IPS DF 4.7 (cell line): ENCODE data around the gene SLC38A1.
"Not testable (repeated sequence)": the region's sequence is repeated elsewhere in the genome, so short reads cannot be mapped to it uniquely, and the experiment has no call there.

Experiments used
- DNase-seq: peaks from one replicate; pipeline ENCODE4 v3.0.0-alpha.2; 2013; ENCODE audit warnings: low spot score; ENCODE audit errors: extremely low read depth

SLC38A1 gene

DNA sequence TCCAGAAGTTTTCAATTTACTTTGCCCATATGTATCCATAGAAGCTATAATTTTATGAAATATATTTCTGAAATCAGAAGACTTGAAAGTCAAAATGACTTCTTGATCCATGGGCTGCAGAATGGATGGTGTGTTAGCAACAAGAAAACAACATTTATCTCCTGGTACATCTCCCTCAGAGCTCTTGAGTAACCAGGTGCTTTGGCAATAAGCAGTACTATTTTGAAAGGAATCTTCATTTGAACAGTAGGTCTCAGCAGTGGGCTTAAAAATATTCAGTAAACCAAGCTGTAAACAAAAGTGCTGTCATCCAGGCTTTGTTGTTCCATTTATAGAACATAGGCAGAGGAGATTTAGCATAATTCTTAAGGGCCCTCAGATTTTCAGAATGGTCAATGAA lies 100.4 kb downstream of the SLC38A1 start:
- no peak for DNase-seq

DNA sequence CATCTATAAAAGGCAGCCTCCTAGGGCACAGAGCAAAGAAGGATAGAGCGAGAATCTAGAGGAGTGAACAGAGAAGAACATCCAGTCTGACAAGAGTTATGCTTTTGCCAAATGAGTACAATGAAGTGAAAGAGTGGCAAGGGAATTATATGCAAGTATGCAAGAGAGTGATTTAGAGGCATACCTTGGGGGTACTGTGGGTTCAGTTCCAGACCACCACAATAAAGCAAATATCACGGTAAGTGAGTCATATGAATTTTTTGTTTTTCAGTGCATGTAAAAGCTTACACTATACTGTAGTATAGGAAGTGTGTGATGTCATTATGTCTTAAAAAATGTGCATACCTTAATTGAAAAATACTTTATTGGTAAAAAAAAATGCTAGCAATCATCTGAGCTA lies 101.4 kb downstream of the SLC38A1 start:
- DNase-seq: no peak

DNA sequence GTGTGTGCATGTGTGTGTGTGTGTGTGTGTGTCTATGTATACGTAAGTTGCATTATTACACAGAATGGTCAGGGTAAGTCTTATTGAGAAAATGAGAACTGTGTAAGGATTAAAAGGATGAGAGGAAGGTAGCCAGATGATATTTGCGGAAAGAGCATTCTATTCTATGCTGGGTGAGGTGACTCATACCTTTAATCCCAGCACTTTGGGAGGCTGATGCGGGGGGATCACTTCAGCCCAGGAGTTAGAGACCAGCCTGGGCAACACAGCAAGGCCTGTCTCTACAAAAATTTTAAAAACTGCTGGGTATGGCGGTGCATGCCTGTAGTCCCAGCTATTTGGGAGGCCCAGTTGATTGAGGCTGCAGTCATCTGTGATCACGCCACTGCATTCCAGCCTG lies 103.7 kb downstream of the SLC38A1 start:
- no peak for DNase-seq

DNA sequence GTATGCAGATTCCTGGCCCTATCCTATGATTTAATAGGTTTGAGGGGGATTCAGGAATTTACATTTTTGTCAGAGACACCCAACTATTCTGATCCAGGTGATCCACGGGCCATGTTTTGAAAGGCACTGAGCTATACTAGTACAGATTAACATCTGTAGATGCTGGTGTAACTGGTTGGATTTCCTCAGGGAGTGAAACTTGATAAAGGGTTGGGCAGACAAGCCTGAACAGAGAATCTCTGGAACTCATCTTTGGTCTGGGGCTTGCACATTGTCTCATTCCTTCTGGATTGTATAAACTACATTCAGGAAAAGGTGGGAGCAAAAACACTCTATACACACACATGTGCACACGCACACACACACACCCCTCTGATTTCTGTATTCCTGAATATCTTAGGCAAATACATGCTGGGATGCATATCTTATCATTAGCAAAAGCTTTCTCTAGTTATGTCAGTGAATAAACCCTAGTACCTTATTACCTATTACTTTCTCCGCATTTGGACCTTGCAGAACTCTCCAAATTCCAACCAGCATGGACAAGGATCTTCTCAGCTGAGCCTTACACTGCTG lies 104.6 kb downstream of the SLC38A1 start:
- DNase-seq: no peak

DNA sequence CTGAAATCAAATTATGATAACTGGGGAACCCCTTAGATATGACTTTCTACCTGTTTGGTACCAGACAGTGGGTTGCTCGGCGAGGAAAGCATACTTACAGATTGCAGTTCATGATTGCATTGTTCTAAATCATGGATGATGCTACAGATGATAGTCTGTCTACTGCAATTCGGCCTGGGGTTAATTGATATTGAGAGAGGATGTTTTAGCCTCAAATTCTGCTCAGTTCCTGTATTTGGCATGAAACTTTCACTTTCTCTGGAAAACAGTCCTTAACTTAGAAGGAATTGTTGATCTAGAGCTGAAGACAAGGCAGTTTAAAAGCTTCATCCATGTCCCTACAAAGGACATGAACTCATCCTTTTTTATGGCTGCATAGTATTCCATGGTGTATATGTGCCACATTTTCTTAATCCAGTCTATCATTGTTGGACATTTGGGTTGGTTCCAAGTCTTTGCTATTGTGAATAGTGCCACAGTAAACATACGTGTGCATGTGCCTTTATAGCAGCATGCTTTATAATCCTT lies 106.2 kb downstream of the SLC38A1 start:
- DNase-seq: not testable (repeated sequence)

DNA sequence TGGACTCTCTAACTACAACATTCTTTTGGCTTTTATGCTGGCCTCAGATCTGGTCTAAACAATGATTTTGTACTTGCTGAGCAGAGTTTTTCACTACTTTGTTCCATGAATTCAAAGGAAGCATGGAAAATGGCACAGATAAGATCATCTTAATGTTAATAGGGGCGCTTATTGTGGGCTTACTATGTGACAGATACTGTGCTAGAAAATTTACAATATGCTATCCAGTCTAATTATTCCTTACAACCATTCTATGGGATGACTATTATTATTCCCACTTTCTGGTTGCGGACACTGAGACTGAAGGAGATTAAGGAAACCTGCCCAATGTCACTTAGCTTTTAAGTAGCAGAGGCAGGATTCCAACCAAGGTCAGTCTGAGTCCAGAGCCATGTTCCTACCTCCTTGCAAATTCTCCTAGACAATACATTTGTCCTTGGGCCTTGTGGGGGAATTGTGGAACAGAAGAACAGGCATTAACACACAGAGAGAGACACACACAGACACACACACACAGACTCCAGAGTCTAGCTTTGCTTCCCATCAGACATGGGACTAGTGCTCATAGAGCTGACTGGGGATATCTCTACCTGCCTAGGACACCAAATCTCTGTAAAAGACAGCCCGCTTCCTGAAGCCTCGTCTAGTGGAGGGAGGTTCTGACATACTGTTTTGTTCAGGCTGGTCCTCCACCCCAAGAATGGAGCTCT lies 107.7 kb downstream of the SLC38A1 start:
- no peak for DNase-seq

DNA sequence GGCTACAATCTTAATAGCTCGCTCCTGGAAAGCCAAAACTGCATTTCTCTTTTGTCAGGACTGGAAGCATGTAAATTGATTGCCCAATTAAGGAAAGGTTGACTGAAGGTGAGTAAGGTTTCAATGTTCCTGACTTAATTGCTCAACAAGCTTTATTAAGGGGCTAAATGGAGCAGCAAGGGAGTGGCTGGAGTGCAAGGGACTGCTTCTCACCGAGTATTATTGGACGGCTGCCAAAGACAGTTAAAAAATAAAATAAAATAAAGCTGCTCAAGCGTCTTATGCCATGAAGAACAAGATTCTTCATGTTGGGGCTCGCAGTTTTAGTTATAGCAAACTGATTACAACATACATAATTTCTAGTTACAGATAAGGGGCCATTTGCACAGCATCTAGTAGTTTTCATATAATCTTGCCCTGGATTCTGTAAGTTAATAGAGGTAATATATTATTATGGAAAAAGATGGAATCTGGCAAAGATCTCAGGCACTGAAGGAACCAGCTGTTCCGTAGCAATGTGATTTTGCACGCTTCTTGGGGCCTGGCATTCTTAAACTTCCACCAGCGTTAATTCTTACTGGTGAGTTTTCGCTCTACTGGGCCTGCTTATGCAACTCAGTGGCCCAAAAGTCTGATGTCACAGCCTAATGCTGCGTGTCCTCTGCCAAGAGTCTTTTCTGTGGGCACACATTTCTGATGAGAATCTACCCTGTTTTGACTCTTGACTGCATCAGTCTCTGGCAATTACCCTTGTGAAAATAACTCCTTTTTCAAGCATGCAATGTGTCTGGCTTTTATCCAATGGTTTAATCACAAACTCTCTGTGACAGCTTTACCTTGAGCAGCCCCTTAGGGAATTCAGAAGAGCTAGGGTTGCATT lies 108.5 kb downstream of the SLC38A1 start:
- DNase-seq: no peak

DNA sequence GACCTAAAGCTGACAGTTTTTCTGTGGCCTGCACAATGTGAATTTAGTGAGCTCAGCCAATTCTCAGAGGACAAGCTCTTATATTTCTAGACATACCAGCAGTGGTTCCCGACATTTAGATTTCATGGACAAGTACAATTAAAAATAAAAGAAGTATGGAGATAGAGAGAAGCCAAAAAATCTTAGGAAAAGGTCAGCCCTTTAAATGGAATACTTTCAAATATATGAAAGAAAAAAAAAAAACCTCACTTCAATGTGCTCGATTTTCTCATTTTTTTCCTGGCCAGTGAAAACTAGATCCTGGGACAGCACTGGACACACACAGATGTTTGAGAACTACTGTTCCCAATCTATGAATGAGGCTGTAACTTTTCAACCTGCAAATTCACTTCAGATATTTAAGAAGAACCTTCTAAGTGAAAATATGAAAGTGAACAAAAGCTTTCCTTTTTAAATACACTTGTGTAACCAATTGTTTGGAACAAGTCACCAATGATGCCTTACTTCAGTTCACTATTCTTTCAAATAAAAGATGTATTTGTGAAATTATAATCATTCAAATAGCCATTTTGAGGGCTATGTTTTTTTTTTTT lies 109.4 kb downstream of the SLC38A1 start:
- no peak for DNase-seq

DNA sequence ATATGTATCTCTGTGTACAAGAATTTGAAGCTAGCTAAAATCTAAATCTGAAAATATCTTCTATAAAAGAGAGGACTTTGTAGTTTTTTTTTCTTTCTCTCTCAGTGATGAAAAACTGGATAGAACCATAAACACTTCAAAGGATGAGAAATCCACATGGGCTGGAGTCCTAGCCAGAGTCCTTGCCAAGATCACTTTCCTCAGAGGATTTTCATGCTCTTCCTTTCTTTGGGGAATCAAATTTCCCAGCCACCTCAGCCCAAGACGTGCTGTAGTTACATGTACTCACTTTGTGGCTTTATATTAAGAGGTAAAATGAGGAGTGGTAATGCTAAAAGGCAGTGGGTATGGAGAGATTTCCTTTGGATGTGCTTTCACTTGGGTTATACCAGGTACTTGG lies 110.3 kb downstream of the SLC38A1 start:
- no peak for DNase-seq

DNA sequence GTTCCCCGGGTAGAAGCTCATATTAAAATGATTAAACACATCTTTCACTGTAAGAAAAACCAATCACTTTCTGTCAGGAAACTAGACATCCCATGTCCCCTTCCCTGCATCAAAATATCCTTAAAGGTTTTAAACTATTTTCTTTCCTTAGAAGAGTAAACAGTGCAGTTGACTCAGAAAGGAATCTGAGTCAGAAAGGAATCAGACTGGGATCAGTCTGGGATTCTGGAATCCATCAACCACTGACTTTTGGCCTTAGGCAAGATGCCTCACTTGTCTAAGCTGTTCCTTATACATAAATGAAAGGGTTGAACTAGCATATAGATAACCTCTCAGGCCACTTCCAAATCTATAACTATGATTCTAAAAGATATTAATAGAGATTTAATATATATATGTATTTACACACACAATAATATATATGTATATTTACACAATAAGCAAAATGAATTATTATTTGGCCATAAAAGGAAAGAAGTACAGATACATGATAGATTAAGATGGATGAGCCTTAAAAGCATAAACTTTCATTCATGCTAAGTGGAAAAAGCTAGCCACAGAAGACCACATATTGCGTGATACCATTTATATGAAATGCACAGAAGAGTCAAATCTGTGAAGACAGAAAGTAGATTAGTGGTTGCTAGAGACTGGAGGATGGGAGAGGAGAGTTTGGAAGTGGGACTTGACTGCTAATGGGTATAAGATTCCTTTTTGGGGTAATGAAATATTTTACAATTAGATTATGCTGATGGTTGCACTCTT lies 114.4 kb downstream of the SLC38A1 start:
- no peak for DNase-seq

DNA sequence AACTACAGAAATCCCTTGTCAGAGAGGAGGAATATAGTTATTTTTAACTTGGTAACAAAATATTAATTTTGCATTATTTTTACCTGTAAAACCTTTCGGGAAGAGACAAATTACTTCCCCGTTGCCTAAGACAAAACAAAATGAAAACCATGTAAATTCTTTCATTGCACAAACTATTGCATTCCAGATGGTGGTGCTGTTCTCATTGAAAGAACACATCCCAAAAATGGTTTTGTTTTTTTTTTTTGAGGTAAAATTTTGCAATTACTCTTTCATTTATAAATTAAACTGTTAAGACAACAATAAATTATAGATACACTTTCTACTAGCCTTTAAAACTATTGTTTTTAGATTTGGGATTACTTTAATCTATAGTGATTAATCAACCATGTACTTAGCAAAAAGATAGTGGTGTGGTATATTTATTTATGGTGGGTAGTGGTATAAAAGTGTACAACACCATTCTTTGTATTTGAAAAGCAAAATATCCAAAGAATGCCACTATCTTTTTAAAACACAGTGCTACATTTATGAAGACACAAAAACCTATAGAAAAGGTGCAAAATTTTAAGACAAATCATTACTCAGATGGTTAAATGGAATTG lies 115.5 kb downstream of the SLC38A1 start:
- no peak for DNase-seq

DNA sequence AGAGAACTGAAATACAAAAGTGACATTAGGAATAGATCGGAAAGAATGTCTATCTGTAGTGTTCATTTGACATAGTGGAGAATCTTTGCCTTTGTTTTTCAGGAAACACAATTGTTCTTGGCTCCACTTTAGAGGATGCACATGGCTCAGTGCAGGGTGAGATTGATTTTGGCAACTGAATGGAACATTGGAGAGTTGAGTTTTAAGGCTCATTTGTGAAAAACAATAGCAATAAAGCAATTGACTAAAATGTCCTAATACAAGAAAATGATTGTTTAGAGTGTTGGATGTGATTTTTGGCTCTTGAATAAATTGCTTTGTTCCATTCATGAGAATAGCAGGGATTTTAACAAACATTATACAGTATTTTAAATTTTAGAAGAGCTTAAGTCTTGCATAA lies 116.4 kb downstream of the SLC38A1 start:
- DNase-seq: no peak

DNA sequence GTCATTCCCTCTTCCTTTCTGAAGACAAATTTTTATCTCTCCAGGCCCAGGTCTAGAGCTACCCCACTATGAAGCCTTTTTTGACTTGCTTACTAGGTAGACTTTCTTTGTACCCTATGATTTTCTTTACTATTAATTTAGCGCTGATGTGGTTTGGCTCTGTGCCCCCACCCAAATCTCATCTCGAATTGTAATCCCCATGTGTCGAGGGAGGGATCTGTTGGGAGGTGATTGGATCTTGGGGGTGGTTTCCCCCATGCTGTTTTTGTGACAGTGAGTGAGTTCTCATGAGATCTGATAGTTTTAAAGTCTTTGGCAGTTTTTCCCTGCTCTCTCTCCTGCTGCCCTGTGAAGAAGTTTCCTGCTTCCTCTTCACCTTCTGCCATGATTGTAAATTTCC lies 118.1 kb downstream of the SLC38A1 start:
- DNase-seq: no peak

DNA sequence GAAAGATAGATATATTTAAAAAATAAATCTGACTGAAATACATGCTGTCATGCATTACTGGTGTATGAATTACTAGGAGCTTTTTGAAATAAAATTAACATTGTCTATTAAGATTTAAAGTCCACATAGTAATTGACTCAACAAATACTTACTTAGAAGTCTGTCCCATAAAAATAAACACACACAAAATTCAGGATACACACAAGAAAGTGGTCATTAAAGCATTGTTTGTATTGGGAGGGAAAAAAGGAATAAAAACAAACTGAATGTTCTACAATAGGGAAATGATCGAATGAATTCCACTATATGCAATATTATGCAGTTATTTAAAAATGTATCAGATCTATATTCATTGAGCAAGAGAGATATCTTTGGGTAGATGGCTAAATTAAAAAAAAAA lies 118.9 kb downstream of the SLC38A1 start:
- no peak for DNase-seq

DNA sequence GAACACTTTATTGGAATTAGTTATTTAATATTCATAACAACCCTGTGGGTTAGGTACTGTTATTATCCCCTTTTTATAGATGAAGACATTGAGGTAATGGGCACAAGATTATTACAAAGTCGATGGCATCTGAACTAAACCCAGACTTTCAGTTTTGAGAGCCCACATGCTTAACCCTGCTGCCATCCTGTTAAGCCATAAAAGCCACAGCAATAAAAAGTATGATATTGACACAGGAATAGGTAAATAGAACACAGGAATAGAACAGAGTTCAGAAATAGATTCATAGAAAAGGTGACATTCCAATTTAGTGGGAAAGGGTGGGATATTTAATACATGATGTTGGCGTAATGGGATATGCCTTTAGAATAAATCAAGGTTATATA lies 119.8 kb downstream of the SLC38A1 start:
- no peak for DNase-seq

DNA sequence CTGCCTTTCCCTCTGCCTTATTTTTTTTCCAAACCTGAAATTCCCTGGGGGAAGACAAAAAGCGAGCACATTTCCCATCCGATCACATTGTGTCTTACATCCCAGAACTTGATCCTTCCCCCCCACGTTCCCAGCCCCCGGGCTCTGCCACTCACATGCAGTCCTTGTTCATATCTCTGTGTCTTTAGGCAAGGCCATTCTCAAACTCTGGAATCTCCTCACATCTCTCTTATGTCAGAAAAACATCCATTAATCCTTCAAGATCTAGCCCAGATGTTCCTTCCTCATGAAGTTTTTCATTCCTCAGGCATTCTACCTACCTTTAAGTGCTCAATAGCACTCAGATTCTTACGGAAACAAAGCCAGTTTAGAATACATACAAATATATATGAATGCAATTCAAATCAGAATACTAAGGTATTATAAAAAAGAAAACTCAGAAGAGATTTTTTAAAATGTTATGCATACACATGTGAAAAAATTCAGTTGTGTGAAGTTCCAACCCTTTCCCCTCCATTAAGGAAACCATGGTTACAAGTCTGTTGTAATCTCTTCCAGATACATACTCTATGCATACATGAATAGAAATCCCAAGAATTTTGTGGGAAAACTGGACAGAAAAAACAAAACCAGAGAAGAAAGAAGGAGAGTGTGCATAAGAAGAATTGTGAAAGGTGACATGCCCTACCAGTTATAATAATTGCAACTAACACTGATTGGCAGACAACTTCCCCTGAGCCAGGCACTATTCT lies 120.3 kb downstream of the SLC38A1 start:
- DNase-seq: no peak

DNA sequence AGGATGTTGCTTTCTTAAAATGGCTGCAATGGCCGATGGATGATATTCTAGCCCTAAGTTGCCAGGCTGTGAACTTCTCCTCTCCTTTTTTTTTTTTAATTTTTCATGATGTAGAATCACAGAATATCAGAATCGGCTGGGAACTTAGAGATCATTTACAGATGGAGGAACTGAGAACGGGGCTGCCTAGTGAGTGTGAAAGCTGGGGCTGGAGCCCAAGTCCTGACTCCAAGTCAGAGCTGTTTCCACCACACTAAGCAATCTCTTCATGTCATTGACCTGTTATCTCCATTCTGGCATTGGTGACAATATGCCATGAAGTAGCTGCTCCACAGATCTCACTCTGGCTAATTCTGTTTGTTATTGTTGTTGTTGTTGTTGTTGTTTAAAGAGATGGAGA lies 121.7 kb downstream of the SLC38A1 start:
- DNase-seq: no peak

DNA sequence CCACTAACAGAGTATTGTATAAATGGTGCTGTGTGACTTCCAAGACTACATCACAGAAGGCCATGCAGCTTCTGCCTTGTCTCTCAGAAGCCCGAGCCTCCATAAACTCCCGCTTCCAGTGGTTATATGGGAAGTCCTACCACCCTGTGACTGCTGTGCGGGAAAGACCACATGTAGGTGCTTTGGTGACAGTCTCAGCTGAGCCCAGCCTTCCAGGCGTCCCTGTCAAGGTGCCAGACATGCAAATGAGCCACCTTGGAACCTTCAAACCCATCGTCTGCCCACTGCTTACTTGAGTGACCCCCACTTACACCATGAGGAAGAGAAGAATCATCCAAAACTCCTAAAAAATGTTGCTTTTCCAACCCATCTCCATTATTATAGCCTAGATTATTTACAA lies 123.0 kb downstream of the SLC38A1 start:
- DNase-seq: no peak

DNA sequence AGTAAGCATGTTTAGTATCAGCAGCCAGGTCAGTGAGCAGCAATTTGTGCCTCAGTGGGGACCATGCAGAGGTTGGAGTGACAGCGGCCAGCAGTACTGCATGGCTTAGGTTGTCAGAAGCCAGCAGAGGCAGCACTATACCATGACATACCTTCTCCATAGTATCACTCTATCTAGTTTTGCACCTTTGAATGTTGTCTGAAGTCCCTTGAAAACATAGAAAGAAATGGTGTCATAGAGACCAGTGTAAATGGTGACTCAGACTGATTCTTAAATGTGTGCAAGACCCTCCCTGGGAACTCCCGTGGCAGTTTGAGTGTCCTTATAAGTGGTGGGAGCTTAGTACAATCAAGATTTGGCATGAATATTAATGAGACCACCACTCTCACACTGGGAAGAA lies 124.4 kb downstream of the SLC38A1 start:
- no peak for DNase-seq

DNA sequence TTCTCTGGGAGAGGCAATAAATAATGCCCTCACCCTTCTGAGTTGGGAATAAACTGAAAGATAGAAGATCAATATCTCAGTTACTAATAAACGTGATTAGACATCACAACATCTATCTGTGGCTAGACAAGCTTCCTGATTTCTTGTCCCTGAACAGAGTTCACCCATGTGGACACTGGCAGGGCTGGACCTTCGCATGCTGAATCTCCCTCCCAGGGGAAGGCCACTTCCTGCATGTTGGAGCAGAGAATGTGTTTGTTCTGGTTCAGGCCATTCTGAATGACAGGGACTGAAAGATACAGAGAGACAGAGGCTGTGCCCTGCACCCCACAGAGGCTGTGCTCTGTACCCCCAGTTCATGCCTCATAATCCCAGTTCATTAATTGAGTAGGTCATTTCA lies 132.6 kb downstream of the SLC38A1 start:
- DNase-seq: no peak
